Brain microvascular endothelial cell (primary cell): ENCODE measurements around the gene CFH.
"Not testable (repeated sequence)": the region's sequence is repeated elsewhere in the genome, so short reads cannot be mapped to it uniquely, and the experiment has no call there.

Experiments
- DNase-seq: peaks from one replicate; pipeline ENCODE4 v3.0.0-alpha.2; 2020
- H3K27ac ChIP-seq: fragments of 250-450 bp; sonication (Bioruptor Pico); 2 replicates; pipeline ENCODE4 v1.5.1; 2020; ENCODE audit warnings: mild to moderate bottlenecking, moderate library complexity
- H3K27me3 ChIP-seq: fragments of 250-450 bp; sonication (Bioruptor Pico); replicated peaks from 2 replicates; pipeline ENCODE4 v1.5.1; 2020; ENCODE audit warnings: mild to moderate bottlenecking
- H3K36me3 ChIP-seq: fragments of 250-450 bp; sonication (Bioruptor Pico); replicated peaks from 2 replicates; pipeline ENCODE4 v1.5.1; 2020; ENCODE audit warnings: mild to moderate bottlenecking
- H3K4me3 ChIP-seq: 2 replicates; pipeline ENCODE4 v1.5.1; 2011; ENCODE audit warnings: low read depth, mild to moderate bottlenecking, control low read depth, low read length, moderate library complexity
- in situ Hi-C: cut with HindIII; loops from 2 replicates; pipeline ENCODE4 v1.10.0; 2017; ENCODE audit warnings: low sequenced_read_pairs, low pct_ligation_motif_present
- TF ChIP-seq, protein P1 (sequence below): IDR thresholded peaks from 2 replicates; pipeline ENCODE4 v1.5.1; 2011; ENCODE audit warnings: low read depth, mild to moderate bottlenecking, moderate library complexity, low read length, control low read depth, inconsistent platforms; ENCODE audit errors: missing control alignments

CFH gene

DNA sequence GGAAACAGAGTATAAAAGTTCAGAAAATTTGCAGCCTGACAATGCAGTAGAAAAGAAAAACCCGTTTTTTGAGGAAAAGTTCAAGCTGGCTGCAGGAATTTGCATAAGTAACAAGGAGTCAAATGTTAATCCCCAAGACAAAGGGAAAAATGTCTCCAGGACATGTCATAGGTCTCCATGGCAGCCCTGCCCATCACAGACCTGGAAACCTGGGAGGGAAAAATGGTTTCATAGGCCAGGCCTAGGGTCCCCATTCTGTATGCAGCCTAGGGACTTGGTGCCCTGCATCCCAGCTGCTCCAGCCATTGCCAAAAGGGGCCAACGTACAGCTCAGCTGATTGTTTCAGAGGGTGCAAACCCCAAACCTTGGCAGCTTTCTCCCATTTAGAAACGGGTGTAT, 40.0 kb upstream of the CFH start:
- in situ Hi-C loops = no loop called here
- Histone ChIP-seq H3K36me3 (no peaks in the 10 kb centered on the region), H3K27ac (no peak overlapping the region), H3K4me3 (no peak overlapping the region), H3K27me3 (no peaks in the 10 kb centered on the region)
- DNase-seq = no peak
- TF ChIP-seq, protein P1, sequence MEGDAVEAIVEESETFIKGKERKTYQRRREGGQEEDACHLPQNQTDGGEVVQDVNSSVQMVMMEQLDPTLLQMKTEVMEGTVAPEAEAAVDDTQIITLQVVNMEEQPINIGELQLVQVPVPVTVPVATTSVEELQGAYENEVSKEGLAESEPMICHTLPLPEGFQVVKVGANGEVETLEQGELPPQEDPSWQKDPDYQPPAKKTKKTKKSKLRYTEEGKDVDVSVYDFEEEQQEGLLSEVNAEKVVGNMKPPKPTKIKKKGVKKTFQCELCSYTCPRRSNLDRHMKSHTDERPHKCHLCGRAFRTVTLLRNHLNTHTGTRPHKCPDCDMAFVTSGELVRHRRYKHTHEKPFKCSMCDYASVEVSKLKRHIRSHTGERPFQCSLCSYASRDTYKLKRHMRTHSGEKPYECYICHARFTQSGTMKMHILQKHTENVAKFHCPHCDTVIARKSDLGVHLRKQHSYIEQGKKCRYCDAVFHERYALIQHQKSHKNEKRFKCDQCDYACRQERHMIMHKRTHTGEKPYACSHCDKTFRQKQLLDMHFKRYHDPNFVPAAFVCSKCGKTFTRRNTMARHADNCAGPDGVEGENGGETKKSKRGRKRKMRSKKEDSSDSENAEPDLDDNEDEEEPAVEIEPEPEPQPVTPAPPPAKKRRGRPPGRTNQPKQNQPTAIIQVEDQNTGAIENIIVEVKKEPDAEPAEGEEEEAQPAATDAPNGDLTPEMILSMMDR = no peak

DNA sequence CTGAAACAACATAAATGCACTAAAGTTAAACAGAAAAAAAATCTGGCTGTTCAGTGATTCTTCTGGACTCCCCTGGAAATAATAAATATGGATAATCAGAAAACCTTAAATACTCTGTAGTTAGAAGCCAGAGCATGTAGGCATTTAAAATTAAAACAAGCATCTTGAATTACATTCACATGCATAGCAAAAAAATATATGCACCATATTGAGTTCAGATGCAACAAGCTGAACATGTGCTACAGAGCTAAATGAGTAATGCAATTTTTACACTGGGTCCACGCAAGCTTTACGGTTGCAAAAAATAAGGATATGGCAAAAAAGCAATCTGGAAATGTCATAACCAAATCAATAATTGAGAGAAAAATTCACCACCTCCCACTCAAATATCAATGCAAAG, 32.1 kb upstream of the CFH start:
- in situ Hi-C loops = no loop called here
- Histone ChIP-seq H3K27ac (no peak overlapping the region), H3K36me3 (no peaks in the 10 kb centered on the region), H3K27me3 (no peaks in the 10 kb centered on the region), H3K4me3 (no peak overlapping the region)
- TF ChIP-seq, protein P1 = no peak
- DNase-seq = no peak

DNA sequence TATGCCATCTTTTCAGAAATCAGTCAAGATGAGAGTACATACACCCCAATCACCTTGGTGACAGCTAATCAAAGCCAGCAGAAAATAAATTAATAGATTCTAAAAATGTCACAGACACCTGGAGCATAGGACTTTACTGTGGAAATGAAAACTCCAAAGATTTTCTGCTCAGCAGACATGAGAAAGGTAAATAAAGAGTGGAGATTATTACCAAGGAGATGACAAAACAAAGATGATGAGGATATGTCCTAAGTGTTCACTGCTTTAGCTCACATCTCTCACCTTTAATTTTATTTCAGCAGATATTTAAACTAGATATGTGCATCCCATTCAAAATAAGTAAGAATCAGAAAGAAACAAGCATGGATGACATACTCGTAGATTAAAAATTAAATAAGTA, 28.8 kb upstream of the CFH start:
- in situ Hi-C loops = no loop called here
- TF ChIP-seq, protein P1 = no peak
- DNase-seq = no peak
- Histone ChIP-seq H3K27me3 (no peaks in the 10 kb centered on the region), H3K4me3 (no peak overlapping the region), H3K36me3 (no peaks in the 10 kb centered on the region), H3K27ac (no peak overlapping the region)

DNA sequence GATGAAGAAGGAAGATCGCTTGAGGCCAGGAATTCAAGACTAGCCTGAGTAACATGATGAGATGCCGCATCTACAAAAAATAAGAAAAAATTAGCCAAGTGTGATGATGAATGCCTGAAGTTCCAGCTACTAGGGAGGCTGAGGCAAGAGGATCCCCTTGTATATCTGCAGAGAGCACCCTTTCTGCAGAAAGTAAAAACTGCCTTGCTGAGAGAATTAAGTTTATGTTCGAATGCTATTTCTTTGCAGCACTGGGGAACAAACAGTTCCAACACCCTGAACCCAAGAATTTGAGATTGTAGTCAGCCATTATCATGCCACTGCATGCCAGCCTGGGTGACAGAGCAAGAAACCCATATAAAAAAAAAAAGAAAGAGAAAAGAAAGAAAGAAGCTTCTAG, 23.0 kb upstream of the CFH start:
- in situ Hi-C loops = no loop called here
- Histone ChIP-seq H3K36me3 (no peaks in the 10 kb centered on the region), H3K27ac (no peak overlapping the region), H3K27me3 (no peaks in the 10 kb centered on the region), H3K4me3 (no peak overlapping the region)
- TF ChIP-seq, protein P1 = no peak
- no peak for DNase-seq

DNA sequence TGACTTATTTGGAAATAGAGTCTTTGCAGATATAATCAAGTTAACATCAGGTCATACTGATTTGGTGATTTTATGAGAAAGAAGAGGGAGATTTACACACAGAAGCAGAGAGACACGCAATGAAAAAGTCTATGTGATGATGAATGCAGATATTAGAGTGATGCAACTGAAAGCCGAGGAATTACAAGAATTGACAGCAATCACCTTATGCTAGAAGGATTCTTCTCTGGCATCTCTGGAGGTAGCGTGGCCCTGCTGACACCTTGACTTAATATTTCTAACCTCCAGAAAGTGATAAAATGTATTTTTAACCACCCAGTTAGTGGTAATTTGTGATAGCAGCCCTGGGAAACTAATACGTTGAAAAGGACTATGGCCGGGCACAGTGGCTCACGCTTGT, 14.2 kb upstream of the CFH start:
- Histone ChIP-seq H3K4me3 (no peak overlapping the region), H3K27me3 (no peaks in the 10 kb centered on the region), H3K27ac (no peak overlapping the region), H3K36me3 (no peaks in the 10 kb centered on the region)
- no peak for DNase-seq
- TF ChIP-seq, protein P1 = no peak
- in situ Hi-C loops = no loop called here

DNA sequence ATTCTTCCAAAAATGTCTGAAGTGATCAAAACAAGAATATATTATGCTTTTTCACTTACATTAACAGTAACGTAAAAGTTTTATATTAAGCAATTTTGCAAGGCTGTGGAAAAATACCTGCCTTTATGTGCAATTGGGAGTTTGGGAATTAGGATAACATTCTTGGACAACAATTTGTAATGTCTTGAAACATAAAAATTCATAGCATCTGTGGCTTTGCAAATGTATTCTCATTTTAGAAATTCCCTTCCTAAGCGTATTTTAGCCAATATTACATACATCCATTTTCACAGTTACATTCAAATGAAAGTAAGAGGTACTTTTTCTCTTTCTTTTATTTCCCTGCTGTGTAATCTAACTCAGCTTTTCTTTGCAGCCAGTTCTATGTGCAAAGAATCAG, 13.4 kb upstream of the CFH start:
- H3K4me3 ChIP-seq = no peak overlapping the region
- H3K36me3 ChIP-seq = no peaks in the 10 kb centered on the region
- no peaks in the 10 kb centered on the region for H3K27me3 ChIP-seq
- no peak overlapping the region for H3K27ac ChIP-seq
- in situ Hi-C loops = no loop called here
- no peak for DNase-seq
- TF ChIP-seq, protein P1 = no peak

DNA sequence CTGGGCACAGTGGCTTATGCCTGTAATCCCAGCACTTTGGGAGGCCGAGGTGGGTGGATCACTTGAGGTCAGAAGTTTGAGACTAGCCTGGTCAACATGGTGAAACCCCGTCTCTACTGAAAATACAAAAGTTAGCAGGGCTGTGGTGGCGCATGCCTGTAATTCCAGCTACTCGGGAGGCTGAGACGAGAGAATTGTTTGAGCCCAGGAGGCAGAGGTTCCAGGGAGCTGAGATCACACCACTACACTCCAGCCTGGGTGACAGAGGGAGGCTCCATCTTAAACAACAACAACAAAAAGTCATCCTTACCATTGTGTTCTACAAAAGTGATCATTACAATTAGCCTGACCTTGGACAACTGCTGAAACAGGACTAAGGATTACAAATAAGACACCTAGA, 12.6 kb upstream of the CFH start:
- H3K27me3 ChIP-seq, H3K36me3 ChIP-seq, in situ Hi-C loops, DNase-seq, H3K4me3 ChIP-seq, H3K27ac ChIP-seq: not testable (repeated sequence)
